Ishikawa (cell line): ENCODE results near the gene XDH.

Experiments
- CEBPB ChIP-seq: IDR thresholded peaks from 2 replicates; pipeline ENCODE4 v1.6.1; 2012
- CREB1 ChIP-seq: IDR thresholded peaks from 2 replicates; pipeline ENCODE4 v1.6.1; 2012; ENCODE audit warnings: low read depth
- EGR1 ChIP-seq: IDR thresholded peaks from 2 replicates; pipeline ENCODE4 v1.6.1; 2012
- EP300 ChIP-seq: IDR thresholded peaks from 2 replicates; pipeline ENCODE4 v1.6.1; 2012; ENCODE audit warnings: borderline replicate concordance
- FOXM1 ChIP-seq: IDR thresholded peaks from 2 replicates; pipeline ENCODE4 v1.6.1; 2012; ENCODE audit warnings: low read depth, borderline replicate concordance
- NFIC ChIP-seq: IDR thresholded peaks from 2 replicates; pipeline ENCODE4 v1.6.1; 2012
- RAD21 ChIP-seq: IDR thresholded peaks from 2 replicates; pipeline ENCODE4 v1.6.1; 2012; ENCODE audit warnings: low read depth
- TAF1 ChIP-seq: IDR thresholded peaks from 2 replicates; pipeline ENCODE4 v1.6.1; 2012; ENCODE audit warnings: low read depth, mild to moderate bottlenecking
- TCF12 ChIP-seq: IDR thresholded peaks from 2 replicates; pipeline ENCODE4 v1.6.1; 2012; ENCODE audit warnings: low read depth
- TEAD4 ChIP-seq: IDR thresholded peaks from 2 replicates; pipeline ENCODE4 v1.6.1; 2012
- YY1 ChIP-seq: IDR thresholded peaks from 2 replicates; pipeline ENCODE4 v1.6.1; 2012; ENCODE audit warnings: low read depth
- ZBTB7A ChIP-seq: IDR thresholded peaks from 2 replicates; pipeline ENCODE4 v1.6.1; 2012; ENCODE audit warnings: low read depth
- TF ChIP-seq, protein P1 (sequence below): IDR thresholded peaks from 2 replicates; pipeline ENCODE4 v1.6.1; 2012; ENCODE audit warnings: low read depth, mild to moderate bottlenecking
- TF ChIP-seq, protein P2 (sequence below): IDR thresholded peaks from 2 replicates; pipeline ENCODE4 v1.6.1; 2012
- TF ChIP-seq, protein P3 (sequence below): IDR thresholded peaks from 2 replicates; pipeline ENCODE4 v1.6.1; 2012

XDH gene

GRCh38 chr2:31419386-31419785 lies 4.8 kb upstream of the XDH start:
- TF ChIP-seq, protein P1, sequence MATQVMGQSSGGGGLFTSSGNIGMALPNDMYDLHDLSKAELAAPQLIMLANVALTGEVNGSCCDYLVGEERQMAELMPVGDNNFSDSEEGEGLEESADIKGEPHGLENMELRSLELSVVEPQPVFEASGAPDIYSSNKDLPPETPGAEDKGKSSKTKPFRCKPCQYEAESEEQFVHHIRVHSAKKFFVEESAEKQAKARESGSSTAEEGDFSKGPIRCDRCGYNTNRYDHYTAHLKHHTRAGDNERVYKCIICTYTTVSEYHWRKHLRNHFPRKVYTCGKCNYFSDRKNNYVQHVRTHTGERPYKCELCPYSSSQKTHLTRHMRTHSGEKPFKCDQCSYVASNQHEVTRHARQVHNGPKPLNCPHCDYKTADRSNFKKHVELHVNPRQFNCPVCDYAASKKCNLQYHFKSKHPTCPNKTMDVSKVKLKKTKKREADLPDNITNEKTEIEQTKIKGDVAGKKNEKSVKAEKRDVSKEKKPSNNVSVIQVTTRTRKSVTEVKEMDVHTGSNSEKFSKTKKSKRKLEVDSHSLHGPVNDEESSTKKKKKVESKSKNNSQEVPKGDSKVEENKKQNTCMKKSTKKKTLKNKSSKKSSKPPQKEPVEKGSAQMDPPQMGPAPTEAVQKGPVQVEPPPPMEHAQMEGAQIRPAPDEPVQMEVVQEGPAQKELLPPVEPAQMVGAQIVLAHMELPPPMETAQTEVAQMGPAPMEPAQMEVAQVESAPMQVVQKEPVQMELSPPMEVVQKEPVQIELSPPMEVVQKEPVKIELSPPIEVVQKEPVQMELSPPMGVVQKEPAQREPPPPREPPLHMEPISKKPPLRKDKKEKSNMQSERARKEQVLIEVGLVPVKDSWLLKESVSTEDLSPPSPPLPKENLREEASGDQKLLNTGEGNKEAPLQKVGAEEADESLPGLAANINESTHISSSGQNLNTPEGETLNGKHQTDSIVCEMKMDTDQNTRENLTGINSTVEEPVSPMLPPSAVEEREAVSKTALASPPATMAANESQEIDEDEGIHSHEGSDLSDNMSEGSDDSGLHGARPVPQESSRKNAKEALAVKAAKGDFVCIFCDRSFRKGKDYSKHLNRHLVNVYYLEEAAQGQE, result no peak

GRCh38 chr2:31415421-31415820 lies 879 bp upstream of the XDH start:
- TF ChIP-seq ZBTB7A (no peak), CEBPB (no peak), EGR1 (no peak), EP300 (no peak), CREB1 (no peak), TAF1 (no peak), TCF12 (no peak), RAD21 (no peak), NFIC (no peak), FOXM1 (no peak), YY1 (no peak), TEAD4 (no peak)
- TF ChIP-seq, protein P2, sequence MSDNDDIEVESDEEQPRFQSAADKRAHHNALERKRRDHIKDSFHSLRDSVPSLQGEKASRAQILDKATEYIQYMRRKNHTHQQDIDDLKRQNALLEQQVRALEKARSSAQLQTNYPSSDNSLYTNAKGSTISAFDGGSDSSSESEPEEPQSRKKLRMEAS, result no peak
- TF ChIP-seq, protein P3, sequence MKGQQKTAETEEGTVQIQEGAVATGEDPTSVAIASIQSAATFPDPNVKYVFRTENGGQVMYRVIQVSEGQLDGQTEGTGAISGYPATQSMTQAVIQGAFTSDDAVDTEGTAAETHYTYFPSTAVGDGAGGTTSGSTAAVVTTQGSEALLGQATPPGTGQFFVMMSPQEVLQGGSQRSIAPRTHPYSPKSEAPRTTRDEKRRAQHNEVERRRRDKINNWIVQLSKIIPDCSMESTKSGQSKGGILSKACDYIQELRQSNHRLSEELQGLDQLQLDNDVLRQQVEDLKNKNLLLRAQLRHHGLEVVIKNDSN, result no peak
- TF ChIP-seq, protein P1, result no peak

DNA sequence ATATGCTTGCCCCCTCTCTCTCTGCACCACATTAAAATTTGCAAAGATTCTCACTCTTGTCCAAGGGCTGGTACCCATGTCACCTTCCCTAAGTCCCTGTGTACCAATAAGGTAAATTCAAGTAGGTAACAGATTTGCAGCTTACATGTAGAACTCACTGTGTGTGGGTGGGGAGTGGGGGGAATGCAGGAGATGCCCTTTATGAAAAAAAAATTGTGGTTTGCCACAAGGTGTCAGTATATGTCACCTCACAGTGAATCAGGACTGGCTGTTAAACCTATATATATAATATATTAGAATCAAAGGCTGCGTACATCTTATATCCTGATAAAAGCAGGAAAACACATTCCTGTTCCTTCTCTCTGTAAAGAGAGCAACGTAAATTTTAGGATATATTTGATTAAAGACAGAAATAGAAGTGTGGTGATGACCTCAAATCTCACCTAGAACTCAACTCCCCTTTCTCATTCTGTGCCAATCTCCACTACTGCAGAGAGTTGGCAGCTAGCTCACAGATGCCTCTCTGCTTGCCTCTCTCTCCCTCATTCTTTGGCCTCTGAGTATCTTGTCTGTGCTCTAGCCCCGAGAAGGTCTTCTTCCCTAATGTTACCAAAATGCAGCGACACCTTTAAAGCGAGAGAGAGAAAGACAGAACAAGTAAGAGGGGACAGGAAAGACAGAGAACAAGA lies 536 bp downstream of the XDH start:
- TF ChIP-seq RAD21 (peak; percentile 34), CEBPB (no peak)

- TF ChIP-seq EGR1 (no peak), FOXM1 (no peak), CEBPB (no peak), NFIC (no peak), YY1 (no peak), EP300 (no peak), TAF1 (no peak), TEAD4 (no peak), RAD21 (no peak), CREB1 (no peak), ZBTB7A (no peak), TCF12 (no peak)
- TF ChIP-seq, protein P2, result no peak
- TF ChIP-seq, protein P3, result no peak
- TF ChIP-seq, protein P1, result no peak
Measured at GRCh38 chr2:31413025-31413424, 1.5 kb downstream of the XDH start.

- TF ChIP-seq ZBTB7A, result no peak
- no peak for TF ChIP-seq RAD21
- no peak for TF ChIP-seq TCF12
- no peak for TF ChIP-seq NFIC
- TF ChIP-seq, protein P1, result no peak
- TF ChIP-seq, protein P2, result no peak
- no peak for TF ChIP-seq EP300
- no peak for TF ChIP-seq FOXM1
- TF ChIP-seq YY1, result no peak
- no peak for TF ChIP-seq TEAD4
- no peak for TF ChIP-seq CEBPB
- TF ChIP-seq CREB1, result no peak
- no peak for TF ChIP-seq TAF1
- no peak for TF ChIP-seq EGR1
- TF ChIP-seq, protein P3, result no peak
Measured at GRCh38 chr2:31411771-31412170, 2.8 kb downstream of the XDH start.
